NCI-H2081 (cell line): Measurements from ENCODE around the gene AADAC.
"Not testable (repeated sequence)": the region's sequence is repeated elsewhere in the genome, so short reads cannot be mapped to it uniquely, and the experiment has no call there.

Experiments used
- DNase-seq, 2 experiments: peaks; one replicate each; lab custom pipeline; 2025; lab: John Stamatoyannopoulos, UW

AADAC gene

GRCh38 chr3:151796105-151796680, 17.7 kb upstream of the AADAC start:
- DNase-seq = no peak

GRCh38 chr3:151798466-151798865, 15.4 kb upstream of the AADAC start:
- no peak for DNase-seq

DNA sequence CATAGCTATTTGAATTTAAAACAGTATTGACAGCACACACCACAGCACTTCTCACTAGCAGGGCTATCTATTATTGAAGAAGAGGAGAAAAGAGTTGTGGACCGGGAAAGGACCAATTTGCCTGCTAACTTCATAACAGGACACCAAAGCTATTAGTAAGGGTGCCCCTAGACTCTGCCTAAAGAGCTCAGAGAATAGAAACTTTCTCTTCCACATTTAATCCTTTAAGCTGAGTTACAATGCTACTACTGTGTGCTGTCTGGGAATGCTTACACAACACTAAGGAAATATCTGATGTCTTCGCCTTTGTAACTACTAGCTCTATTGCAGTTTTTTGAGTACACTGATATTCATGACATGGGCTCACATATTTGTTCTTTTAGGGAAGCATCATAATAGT, 13.5 kb upstream of the AADAC start:
- no peak for DNase-seq

DNA sequence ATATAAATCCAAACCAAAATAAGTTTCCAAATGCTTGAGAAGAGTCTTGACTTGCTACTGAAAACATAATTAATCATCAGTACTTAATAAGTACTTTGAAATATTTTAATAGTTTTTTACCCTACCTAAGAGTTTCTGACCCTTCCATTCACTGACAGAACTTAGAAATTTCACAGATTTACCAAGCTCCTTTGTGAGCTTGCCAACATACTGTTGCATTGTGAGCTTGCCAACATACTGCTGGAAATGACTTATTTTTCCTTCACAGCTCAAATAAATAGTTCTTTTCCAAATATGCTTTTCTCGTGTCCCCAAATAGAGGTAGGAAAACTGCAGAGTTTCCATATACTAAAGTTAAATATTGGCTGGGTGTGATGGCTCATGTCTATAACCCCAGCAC, 9.6 kb upstream of the AADAC start:
- DNase-seq = no peak

DNA sequence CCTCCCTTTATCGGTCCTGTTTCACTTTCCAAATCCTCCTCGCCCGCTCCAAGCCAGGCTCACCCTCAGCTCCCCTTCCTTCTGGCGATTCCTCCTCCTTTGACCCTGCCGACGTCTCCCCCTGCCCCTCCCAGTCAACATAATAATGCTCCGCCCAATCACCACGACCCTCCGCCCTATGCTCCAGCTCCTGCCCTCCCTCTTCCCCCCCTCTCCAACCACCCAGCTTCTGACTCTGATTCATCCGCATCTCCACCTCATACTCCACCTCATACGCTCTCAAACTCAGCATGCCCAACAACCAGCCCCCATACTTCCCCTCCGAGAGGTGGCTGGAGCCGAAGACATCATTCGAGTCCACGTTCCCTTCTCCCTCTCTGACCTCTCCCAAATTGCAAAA, 7.1 kb upstream of the AADAC start:
- DNase-seq = no peak

DNA sequence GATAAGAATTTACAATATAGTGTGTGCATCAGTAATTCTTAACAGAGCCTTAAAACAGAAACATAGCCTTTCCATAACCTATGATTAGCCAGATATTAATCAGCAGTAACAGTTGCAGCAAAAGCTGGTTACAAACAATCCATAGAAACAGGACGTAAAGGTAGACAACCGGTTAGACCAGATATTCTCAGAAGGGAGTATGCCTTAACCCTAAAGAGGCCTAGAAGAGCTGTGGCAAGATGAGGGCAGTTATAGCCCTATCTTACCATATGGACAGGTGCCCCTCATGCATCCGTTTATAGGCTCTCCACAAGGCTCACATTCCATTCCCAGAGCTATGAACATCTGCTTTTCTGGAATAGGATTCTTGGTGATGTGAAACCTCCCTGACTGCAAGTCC, 5.0 kb upstream of the AADAC start:
- DNase-seq = not testable (repeated sequence)

GRCh38 chr3:151811474-151811873, 2.4 kb upstream of the AADAC start:
- no peak for DNase-seq

DNA sequence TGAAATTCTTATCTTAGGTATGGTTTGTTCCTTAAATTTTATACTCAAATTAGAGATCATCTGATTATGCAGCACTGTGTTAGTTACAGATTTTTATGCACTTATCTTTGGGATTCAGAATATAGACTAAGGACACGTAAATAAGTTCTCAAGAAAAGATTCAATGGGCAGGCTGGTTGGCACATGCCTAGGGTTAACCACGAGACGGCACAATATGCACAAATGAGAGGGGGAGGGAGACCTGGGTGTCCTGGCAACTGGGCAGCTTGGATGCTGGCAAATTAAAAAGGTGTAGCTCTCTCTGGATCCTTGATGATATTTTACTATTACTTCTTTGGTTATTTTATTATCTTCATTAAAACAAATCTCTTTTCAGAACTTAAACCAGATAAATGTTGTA, 672 bp downstream of the AADAC start:
- no peak for DNase-seq

DNA sequence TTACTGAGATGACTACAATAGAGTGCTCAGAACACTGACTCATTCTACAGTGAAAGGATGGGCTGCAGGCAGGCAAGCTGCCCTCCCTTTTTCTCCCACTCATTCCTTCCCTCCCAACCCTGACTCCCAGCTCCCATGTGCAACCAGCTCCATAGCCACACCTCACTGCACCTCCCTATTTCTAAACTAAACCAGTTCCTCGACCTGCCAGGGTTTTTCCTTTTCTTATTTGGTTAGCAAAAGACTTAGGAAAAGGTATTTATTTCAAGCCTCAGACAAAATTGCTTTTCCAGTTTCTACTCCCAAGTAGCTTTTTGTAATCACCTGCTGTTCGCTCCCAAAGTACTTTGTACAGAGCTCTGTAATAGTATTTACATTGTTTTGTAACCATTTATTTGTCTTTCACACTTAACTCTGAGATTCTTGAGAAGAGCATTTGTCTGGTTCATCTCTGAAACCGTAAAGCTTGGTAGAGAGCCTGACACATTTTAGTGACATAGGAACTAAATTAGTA, 2.2 kb downstream of the AADAC start:
- DNase-seq = no peak

DNA sequence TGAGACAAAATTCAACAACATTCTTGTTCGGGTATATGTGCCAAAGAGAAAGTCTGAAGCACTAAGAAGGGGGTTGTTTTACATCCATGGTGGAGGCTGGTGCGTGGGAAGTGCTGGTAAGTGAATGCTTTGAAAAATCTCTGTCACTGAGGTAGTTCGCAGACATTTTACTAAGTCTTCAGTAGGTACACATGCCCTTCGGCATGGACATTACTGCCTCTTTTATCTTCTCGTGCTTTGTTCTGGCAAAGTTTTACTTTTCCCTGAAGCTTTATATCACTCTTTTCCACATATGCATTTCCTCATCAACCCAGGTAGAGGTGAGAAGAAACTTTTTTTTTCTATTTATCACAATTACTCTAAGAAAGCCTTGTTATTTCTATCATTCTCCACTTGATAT, 3.6 kb downstream of the AADAC start:
- DNase-seq = no peak

GRCh38 chr3:151818361-151818760, 4.4 kb downstream of the AADAC start:
- DNase-seq = no peak

- no peak for DNase-seq
Observed at GRCh38 chr3:151819910-151820309, 6.0 kb downstream of the AADAC start.

DNA sequence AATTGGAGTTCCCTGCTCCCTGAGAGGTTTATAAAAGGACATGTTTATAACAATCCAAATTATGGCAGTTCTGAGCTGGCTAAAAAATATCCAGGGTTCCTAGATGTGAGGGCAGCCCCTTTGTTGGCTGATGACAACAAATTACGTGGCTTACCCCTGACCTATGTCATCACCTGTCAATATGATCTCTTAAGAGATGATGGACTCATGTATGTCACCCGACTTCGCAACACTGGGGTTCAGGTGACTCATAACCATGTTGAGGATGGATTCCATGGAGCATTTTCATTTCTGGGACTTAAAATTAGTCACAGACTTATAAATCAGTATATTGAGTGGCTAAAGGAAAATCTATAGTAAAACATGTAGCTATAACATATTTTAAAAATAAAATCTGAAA, 13.9 kb downstream of the AADAC start:
- DNase-seq = no peak

DNA sequence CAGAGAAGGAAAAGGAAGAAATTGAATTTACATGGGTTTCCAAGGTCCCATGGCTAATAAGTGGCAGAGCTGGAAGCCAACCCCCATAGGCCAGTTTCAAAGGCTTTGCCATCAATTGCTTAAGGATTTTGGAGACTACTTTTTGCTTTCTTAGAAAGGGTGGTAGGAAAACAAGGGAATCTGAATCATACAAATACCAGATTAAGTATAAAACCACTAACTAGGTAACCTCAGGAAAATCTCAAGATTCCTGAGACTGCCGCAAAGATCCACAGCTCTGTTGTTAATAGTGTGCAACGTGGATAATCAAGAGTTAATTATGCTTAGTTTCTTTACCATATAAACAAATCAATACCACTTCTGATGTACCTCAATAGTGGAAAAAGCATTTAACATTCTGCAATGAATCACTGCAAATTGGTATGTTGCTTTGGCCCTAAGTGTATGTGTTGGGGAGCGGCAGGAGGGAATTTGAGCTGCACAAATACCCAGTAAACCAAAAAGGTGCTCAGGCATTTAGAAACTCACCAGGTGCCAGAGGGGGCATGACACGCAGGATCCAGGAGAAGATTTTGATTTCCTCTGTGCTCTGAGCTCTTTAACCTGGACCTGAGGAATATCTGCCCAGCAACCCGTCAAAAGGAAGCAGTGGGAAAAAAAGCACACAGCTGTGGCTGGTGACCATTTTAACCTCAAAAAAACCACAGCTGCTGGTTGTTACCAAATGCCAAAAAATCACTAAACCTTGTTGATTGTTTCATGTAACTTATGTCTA, 22.0 kb downstream of the AADAC start:
- DNase-seq = peak in 1 of 2 experiments; percentile 16

- DNase-seq = no peak
Observed at GRCh38 chr3:151837057-151837456, 23.1 kb downstream of the AADAC start.

- DNase-seq = peak; percentile 75 to 79
Observed at GRCh38 chr3:151838574-151839312, 24.8 kb downstream of the AADAC start.

GRCh38 chr3:151839313-151839631, 25.4 kb downstream of the AADAC start:
- no peak for DNase-seq

DNA sequence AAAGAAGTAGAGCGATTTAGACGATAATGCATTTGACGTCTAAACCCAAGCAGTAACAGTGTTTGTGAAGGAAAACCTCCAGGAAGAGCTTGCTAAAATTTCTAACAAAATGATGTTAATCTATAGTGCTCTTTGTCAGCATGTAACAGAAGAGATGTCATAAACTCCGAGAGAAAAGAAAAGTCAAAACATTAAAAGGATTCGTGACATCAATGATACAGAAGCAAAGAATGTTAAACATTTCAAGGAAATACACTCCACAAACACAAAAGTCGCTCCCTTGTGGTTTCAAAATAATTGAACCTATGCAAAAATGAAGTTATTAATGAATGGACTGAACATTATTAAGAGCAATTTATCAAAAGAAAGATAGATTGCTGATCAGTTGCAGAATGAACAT, 27.9 kb downstream of the AADAC start:
- DNase-seq = no peak

DNA sequence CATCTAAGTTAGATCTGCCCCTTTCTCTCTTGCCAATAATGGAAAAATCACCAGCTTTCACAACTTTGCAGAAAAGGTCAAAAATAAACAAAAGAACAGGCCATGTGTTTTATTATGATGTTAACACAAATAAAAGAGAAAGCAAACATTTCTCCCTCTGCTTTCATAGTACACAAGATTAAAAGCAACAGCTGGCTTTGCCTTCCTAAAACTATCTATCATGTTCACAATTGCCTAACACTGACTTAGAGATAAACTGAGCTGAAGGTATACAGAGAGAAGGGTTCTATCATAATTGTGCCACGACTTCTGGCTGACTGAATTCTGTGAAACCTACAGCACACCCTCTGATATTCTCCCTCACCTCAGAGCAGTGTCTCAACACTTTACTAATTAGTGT, 29.4 kb downstream of the AADAC start:
- peak; percentile 57 to 91 for DNase-seq

DNA sequence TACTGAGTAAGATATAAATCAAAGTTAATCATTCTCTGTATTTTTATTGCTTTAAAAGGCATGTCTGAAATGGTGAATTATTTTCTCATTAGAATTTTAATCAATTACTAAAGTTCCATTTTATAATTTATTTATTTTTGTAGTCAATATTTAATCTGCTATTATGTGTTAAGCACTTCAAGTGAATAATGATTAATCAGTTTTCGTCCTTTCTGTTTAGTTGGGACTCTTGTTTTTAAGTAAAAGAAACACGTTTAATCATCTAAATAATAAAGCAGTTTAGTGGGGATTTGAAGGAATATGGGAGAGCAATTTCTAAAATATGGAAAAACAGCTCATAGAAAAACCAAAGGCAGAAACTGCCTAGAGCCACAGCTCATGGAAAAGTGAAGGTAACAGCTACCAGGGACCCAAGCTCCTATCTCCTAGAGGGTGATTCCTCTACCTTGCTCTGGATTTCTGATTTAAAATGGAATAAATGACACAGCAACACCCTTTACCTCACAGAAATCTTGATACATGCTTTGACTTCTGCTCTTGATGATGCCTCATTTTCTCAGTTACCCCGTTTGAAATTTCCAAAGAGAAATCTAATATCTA, 31.5 kb downstream of the AADAC start:
- DNase-seq = no peak

DNA sequence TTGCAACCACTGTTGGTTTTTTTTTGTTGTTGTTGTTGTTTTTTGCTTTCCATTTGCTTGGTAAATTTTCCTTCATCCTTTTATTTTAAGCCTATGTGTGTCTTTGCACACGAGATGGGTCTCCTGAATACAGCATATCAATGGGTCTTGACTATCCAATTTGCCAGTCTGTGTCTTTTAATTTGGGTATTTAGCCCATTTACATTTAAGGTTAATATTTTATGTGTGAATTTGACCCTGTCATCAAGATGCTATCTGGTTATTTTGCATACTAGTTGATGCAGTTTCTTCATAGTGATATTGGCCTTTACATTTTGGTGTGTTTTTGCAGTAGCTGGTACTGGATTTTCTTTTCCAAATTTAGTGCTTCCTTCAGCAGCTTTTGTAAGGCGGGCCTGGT, 36.1 kb downstream of the AADAC start:
- DNase-seq = not testable (repeated sequence)

- no peak for DNase-seq
Observed at GRCh38 chr3:151852074-151852811, 38.3 kb downstream of the AADAC start.
